ENCODE data around the gene RAB22A. TPM values are rescaled to one million over a fixed set of nuclear protein-coding genes. Genes with fewer than 3 reads are reported as not detected.
"Not testable (repeated sequence)": the region's sequence is repeated elsewhere in the genome, so short reads cannot be mapped to it uniquely, and the experiment has no call there.

The RAB22A gene
- total RNA-seq, 1 donor from 2014 or later, result 28.2 TPM

- no peak for DNase-seq
Observed at GRCh38 chr20:58389324-58389967, 79.9 kb downstream of the RAB22A start.

DNA sequence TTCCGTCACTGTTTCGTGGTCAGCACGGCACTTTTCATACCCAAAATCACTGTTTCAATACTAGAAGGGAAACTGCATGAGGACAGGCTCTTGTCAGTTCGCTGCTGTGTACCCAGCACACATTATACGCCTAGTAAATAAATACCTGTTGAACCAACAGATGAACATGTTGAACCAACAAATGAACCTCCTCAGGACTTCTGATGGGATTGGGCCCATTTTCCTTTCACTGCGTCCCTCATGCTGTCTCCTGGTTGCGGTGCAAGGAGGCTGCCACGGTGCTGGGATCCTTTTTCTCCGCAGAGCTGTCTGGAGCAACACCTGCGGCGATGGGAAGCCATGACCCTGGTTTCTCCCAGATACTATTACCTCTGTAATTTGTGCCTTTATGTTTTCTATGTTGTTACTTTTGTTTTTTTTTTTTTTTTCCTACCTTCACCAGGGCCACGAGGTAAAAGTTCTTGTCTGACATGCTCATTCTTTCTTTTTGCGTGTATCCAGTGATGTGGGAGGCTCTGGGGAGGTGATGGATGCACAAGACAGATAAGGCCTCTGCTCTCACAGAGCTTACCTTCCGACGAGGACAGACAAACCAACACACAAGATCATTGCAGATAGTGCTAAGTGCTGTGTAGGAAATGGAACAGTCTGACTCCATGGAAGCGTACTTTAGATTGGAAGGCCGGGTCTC, 80.6 kb downstream of the RAB22A start:
- no peak for DNase-seq

DNA sequence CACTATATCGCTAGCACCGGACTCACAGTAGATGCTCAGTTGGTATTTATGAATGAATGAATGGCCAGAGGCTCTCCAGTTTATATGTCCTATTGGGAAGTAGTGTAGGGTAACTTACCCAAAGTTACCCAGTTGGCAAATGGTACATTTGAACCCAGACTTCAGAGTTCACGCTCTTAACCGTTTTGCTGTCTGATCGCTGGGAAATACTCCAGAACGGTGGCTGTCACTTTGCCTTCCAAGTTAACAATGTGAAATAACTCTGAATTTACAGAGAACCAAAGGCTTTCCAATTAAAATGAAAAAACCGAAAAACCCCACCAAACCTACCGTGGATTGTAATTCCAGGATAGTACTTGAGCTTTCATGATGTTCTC, 81.1 kb downstream of the RAB22A start:
- no peak for DNase-seq

DNA sequence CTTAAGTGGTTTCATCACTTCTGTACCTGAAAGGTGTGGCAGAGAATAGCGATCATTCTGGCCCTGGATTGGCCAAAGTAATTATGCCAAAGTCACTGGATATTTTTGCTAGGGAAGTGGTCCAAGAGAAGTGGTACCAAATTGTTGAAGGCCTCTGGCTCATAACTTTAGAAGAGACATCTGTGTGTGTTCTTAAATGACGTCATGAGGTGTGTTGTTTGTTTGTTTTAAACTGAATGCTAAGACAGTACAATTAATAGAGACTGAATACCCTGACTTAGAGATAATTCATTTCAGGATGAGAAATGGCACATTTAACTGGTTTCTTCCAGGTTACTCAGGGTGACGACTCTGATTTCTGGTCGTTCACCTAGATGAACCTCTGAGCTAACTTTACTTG, 82.8 kb downstream of the RAB22A start:
- no peak for DNase-seq

GRCh38 chr20:58393299-58393698, 83.8 kb downstream of the RAB22A start:
- no peak for DNase-seq

DNA sequence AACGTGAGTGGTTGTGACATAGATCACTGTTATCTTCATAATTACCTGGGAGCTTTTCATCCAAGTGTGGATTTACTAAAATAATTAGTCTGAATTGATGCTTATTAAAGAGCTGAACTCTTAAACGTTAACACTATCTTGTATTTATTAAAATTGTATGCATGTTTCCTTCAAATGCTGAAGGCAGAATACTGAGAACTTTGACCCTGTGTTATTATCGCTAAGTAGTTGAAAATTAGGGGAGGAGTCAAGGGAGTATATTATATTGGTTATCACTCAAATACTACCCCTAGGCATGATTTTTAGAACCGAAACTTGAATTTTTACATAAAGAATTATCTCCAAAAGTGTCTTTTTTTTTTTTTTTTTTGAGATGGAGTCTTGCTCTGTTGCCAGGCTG, 85.3 kb downstream of the RAB22A start:
- no peak for DNase-seq

DNA sequence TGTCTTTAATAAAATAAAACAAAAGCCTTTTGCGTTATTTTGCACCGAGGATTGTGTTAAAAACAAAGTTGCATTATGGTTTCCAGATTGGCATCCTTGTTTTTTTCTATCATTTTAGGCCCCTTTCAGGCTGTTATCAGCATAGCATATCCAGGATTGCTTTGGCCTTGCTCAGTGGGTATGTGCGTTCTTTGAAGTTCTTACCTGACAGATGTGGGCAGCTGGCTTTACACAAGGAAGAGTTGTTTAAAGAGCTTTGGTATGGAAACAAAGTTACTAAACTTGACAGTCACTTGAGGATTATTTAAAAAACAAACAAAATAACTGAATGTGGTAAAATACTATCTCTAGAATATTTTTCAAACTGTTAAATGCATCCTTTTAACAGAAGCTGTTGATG, 86.1 kb downstream of the RAB22A start:
- no peak for DNase-seq

GRCh38 chr20:58397429-58397828, 87.9 kb downstream of the RAB22A start:
- no peak for DNase-seq

DNA sequence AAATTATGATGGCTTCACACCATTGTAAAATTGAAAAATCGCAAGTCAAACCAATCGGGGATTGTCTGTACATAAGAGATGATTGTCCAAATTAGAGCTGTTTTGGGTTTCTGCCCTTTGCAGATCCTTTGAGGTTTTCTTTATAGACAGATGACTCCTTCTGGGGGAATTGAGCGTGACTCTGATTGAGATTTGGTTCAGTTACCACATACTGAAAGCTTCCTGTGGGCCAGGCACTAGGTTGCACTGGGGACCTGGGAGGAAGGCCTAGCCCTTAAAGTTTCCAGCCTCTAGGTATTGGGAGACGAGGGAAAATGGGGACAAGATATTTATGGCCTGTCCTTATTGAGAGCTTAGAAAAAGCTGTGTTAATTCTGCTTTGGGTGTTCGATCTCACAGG, 88.7 kb downstream of the RAB22A start:
- DNase-seq, result no peak

GRCh38 chr20:58399926-58400325, 90.4 kb downstream of the RAB22A start:
- no peak for DNase-seq

- DNase-seq, result no peak
Observed at GRCh38 chr20:58401162-58401561, 91.6 kb downstream of the RAB22A start.

- no peak for DNase-seq
Observed at GRCh38 chr20:58402305-58402704, 92.8 kb downstream of the RAB22A start.

DNA sequence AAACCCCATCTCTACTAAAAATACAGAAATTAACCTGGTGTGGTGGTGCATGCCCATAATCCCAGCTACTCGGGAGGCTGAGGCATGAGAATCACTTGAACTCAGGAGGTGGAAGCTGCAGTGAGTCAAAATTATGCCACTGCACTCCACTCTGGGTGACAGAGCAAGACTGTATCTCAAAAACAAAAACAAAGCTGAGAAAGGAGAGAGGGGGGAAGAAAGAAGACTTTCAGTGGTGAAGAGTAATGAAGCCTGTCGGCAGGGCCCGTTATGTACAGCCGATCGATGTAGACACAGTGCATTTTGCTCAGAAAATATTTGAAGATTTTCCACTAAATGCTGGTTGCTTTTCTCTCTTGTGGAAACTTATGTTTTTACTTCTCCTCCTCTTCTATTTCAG, 93.3 kb downstream of the RAB22A start:
- DNase-seq, result no peak

- no peak for DNase-seq
Observed at GRCh38 chr20:58403272-58403671, 93.8 kb downstream of the RAB22A start.

- DNase-seq, result no peak
Observed at GRCh38 chr20:58405504-58406291, 96.2 kb downstream of the RAB22A start.

- DNase-seq, result no peak
Observed at GRCh38 chr20:58406422-58407001, 97.0 kb downstream of the RAB22A start.

- DNase-seq, result no peak
Observed at GRCh38 chr20:58407201-58407873, 97.8 kb downstream of the RAB22A start.

DNA sequence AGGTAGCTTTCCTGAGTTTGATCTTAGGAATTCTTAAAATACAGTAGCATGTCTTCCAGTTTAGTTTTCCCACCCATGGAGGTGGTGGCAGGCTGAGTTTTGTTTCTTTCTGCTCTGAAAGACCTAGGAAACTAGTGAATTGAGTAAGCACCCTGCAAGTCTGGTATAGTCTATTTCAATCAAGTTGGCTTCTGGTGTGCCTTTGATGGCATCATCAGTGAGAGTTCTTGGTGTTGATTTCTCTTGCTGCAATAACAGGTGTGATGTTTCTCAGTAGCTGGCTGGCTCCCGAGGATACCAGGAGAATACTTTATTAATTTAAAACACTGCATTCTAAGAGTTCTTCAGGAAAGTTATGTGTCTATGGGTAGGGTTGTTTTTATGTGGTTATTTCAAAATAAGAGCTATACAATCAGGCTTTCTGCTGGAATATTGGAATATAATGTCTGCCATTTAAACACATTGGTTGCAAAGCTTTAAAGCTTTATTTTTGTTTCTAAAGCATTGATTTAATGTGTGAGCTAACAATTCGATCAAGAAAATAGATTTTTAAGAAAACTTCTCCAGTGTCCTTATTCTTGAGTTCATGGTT, 98.5 kb downstream of the RAB22A start:
- no peak for DNase-seq

DNA sequence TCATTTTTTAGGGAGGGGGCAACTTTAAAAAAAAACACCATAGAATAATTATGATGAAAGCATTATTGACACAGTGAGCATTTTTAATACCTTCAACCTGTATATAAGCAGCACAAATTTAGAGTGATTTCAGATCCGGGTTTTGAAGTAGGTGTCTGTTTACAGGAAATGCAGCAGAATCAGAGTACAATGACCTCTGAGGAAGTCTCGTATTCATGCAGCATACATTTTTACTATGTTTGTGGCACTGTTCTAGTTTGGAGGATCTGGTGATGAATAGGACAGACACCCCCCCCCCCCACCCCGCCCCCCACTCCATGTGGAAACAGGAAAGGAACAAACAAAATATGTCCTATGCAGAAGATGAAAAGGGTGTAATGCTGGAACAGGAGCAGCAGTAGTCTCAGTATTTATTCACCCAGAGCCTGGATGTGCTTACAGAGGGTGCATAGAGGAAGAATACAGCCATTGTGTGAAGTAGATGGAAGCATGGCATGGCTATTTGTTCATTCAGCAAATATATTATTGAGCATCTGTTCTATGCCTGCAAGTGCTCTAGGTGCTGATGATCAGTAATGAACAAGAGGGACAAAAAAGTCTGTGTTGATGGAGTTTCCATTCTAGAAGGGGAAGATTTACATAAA, 99.2 kb downstream of the RAB22A start:
- no peak for DNase-seq

DNA sequence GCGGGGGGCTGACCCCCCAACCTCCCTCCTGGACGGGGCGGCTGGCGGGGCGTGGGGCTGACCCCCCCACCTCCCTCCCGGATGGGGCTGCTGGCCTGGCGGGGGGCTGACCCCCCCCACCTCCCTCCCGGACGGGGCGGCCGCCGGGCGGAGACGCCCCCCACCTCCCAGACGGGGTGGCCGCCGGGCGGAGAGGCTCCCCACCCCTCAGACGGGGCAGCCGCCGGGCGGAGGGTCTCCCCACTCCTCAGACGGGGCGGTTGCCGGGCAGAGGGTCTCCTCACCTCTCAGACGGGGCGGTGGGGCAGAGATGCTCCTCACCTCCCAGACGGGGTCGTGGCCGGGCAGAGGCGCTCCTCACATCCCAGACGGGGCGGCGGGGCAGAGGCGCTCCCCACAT, 104.7 kb downstream of the RAB22A start:
- DNase-seq, result not testable (repeated sequence)

DNA sequence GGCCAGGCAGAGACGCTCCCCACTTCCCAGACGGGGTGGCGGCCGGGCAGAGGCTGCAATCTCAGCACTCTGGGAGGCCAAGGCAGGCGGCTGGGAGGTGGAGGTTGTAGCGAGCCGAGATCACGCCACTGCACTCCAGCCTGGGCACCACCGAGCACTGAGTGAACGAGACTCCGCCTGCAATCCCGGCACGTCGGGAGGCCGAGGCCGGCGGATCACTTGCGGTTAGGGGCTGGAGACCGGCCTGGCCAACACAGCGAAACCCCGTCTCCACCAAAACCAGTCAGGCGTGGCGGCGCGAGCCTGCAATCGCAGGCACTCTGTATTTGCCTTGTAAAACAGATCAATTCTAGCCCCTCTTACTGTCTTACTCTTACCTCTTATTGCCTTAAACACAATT, 105.3 kb downstream of the RAB22A start:
- not testable (repeated sequence) for DNase-seq

- DNase-seq, result no peak
Observed at GRCh38 chr20:58416057-58416456, 106.5 kb downstream of the RAB22A start.

All from occipital lobe (tissue), 2 donors.